Aorta (tissue), 5 donors: Measurements from ENCODE around the gene ADGRA1. TPM values are rescaled to one million over a fixed set of nuclear protein-coding genes. Genes with fewer than 3 reads are reported as not detected.
A peak's percentile ranks its signal among the peaks of the same experiment; 100 is the strongest.

ENCODE experiments used
- ATAC-seq: fragments of 200-7000 bp; cut with Tn5 transposase; one replicate; pipeline ENCODE4 v1.9.1; 2022; ENCODE audit warnings: moderate library complexity; ENCODE audit not compliant: low FRiP score
- DNase-seq, 2 donors: peaks; one replicate each; pipeline ENCODE4 v3.0.0-alpha.2; 2020
- H3K27ac ChIP-seq, 2 donors: one replicate each; pipeline ENCODE4 v1.5.1; 2013; ENCODE audit warnings: low read length in 2 of 2, mild to moderate bottlenecking in 2 of 2, moderate library complexity in 2 of 2, control low read depth in 1 of 2, inconsistent platforms in 1 of 2, low read depth in 1 of 2
- H3K27me3 ChIP-seq, 2 donors: one replicate each; pipeline ENCODE4 v1.6.1; 2013; ENCODE audit warnings: control low read depth in 1 of 2, low read length in 1 of 2, mild to moderate bottlenecking in 1 of 2, moderate library complexity in 1 of 2; ENCODE audit not compliant: insufficient read depth in 2 of 2, control insufficient read depth in 1 of 2
- H3K36me3 ChIP-seq, 2 donors: one replicate each; pipeline ENCODE4 v1.6.1; 2013; ENCODE audit warnings: control low read depth in 1 of 2, low read length in 1 of 2, mild to moderate bottlenecking in 1 of 2; ENCODE audit not compliant: insufficient read depth in 2 of 2, control insufficient read depth in 1 of 2
- H3K4me1 ChIP-seq, 2 donors: one replicate each; pipeline ENCODE4 v1.6.1; 2013; ENCODE audit warnings: low read length in 2 of 2, control low read depth in 1 of 2, mild to moderate bottlenecking in 1 of 2, moderate library complexity in 1 of 2; ENCODE audit not compliant: insufficient read depth in 2 of 2, control insufficient read depth in 1 of 2
- H3K4me3 ChIP-seq, 2 donors: one replicate each; pipeline ENCODE4 v1.5.1; 2013; ENCODE audit warnings: low read length in 2 of 2, control low read depth in 1 of 2, mild to moderate bottlenecking in 1 of 2
- H3K9me3 ChIP-seq: one replicate; pipeline ENCODE4 v1.6.1; 2013; ENCODE audit warnings: mild to moderate bottlenecking, low read length; ENCODE audit not compliant: control insufficient read depth
- WGBS, 2 donors: extraction: QIAGEN DNeasy Blood & Tissue Kit; methylation state at CpG; one replicate each; pipeline ENCODE4 v1.1.7; 2013; 5-methylcytosine and 5-hydroxymethylcytosine counted together
- intact Hi-C, 2 donors: fragments of 100-400 bp; cut with DNase I; formaldehyde crosslinking; loops; one replicate each; pipeline versions ENCODE4 v1.14.2 to v1.15.0; 2022
- polyA plus RNA-seq, 2 donors: library from polyadenylated mRNA; stranded (reverse); fragments of 200-250 nt; gene quantifications; one replicate each; pipeline ENCODE4 v1.2.3, GENCODE V29; 2013
- total RNA-seq, 2 donors: library from RNA; stranded (reverse); fragmentation: NEBNext Ultra II Directional; extraction: Animal tissue kit (Norgen Biotek cat#: 25700); gene quantifications; one replicate each; pipeline ENCODE4 v1.2.1, GENCODE V29; 2021
- donor health status: healthy with polysubstance abuse.
- donor health status: Bipolar disorder and iron deficiency.
- donor health status: DM: no; HTN: no; CAD: no.
- donor health status: DM: no; HTN: no; CAD: no.
- donor health status: DM: yes; HTN: yes; CAD: no.

ADGRA1 gene
- total and polyA plus RNA-seq, 4 donors = 0.20 TPM; not detected in 3

GRCh38 chr10:133094866-133095265 is 7.1 kb downstream of the ADGRA1 start:
- no peak overlapping the region for H3K4me3 ChIP-seq
- ATAC-seq (no peak), DNase-seq (no peak)
- no peak overlapping the region for H3K27ac ChIP-seq
- H3K9me3 ChIP-seq = no peaks in the 10 kb centered on the region
- H3K36me3 ChIP-seq = no peaks in the 10 kb centered on the region
- WGBS, 2 donors = 79 to 84% methylated on average over 17 of the region's 17 CpGs
- intact Hi-C loops = no loop called here
- H3K4me1 ChIP-seq = no peaks in the 10 kb centered on the region
- no peaks in the 10 kb centered on the region for H3K27me3 ChIP-seq

DNA sequence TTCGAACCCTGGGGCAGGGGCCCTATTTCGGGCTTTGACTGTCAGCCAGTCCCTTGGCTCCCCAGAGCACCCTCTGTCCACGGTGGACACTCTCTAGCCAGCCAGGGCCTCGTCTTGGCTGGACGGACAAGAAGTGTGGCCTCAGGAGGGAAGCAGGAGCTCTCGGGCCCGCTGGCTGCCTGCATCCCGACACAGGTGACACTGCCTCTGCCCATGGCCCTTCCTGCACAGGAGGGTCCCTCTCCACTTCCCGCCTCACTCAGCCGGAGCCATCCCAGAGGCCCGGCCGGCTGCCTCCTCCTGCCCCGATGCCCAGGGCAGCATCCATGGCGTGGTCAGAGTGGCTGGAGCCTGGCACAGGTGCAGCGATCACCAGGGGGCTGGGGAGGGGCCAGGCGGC is 7.9 kb downstream of the ADGRA1 start:
- H3K27me3 ChIP-seq = no peaks in the 10 kb centered on the region
- H3K36me3 ChIP-seq = no peaks in the 10 kb centered on the region
- DNase-seq (no peak), ATAC-seq (peak; percentile 5)
- H3K27ac ChIP-seq = no peak overlapping the region
- no peaks in the 10 kb centered on the region for H3K9me3 ChIP-seq
- no peaks in the 10 kb centered on the region for H3K4me1 ChIP-seq
- 85 to 89% methylated on average over 15 to 16 of the region's 16 CpGs for WGBS, 2 donors
- no peak overlapping the region for H3K4me3 ChIP-seq
- intact Hi-C loops = no loop called here

DNA sequence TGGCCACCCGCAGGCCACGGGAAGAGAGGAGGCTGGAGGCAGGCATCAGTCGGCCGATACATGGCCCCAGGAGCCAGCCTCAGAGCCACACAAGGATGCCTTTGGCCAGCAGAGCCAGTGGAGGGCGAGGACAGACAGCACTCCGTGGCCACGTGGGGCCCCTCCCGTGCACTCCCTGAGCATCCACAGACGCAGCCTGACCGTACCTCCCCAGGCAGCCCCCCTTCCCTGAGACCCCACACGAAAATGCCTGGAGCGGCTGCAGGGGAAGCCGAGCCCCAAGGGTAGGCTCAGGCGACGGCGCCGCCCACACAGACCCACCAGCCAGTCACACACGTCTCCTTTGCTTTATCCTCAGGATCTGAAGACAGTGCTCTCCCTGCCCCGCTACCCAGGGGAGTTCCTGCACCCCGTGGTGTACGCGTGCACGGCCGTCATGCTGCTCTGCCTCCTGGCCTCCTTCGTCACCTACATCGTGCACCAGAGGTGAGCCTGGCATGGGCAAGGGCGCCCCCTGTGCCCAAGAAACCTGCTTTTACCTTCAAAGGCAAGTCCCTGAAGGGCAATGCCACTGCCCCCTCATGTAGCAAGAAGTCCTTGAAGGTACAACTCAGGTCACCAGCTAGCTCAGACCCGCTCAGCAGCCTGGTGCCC is 9.0 kb downstream of the ADGRA1 start:
- DNase-seq (no peak), ATAC-seq (no peak)
- H3K36me3 ChIP-seq = no peaks in the 10 kb centered on the region
- H3K27me3 ChIP-seq = no peaks in the 10 kb centered on the region
- H3K4me3 ChIP-seq = no peak overlapping the region
- H3K4me1 ChIP-seq = no peaks in the 10 kb centered on the region
- WGBS, 2 donors = 40 to 41% methylated on average over 23 to 28 of the region's 28 CpGs
- no peaks in the 10 kb centered on the region for H3K9me3 ChIP-seq
- intact Hi-C loops = no loop called here
- H3K27ac ChIP-seq = no peak overlapping the region

- Histone ChIP-seq H3K4me3 (no peak overlapping the region), H3K27me3 (no peaks in the 10 kb centered on the region), H3K4me1 (no peaks in the 10 kb centered on the region), H3K27ac (no peak overlapping the region), H3K36me3 (no peaks in the 10 kb centered on the region), H3K9me3 (no peaks in the 10 kb centered on the region)
- ATAC-seq = no peak
- DNase-seq = no peak
- intact Hi-C loops = no loop called here
- 85% methylated on average over 18 of the region's 18 CpGs for WGBS, 2 donors
These were observed 9.7 kb downstream of the ADGRA1 start for GRCh38 chr10:133097418-133097817.

DNA sequence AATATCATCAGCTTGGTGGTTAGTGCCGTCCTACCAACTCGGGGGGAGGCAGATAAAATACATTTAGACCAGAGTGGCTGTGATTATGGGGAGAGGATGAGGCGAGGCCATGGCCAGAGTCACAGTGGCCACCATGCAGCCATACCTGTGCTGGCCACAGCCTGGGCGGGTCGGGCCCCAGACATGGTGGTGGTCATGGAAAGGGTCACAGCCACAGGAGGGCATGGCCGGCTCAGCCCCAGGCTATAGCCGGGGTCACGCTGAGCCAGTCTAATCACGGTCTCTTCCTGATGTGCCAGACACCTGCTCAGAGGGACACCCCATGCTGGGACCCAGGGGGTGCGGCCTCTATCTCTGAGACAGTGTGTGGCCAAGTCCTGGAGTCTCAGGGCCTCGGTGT is 10.2 kb downstream of the ADGRA1 start:
- Histone ChIP-seq H3K27ac (no peak overlapping the region), H3K27me3 (no peaks in the 10 kb centered on the region), H3K4me3 (no peak overlapping the region), H3K36me3 (no peaks in the 10 kb centered on the region), H3K9me3 (no peaks in the 10 kb centered on the region), H3K4me1 (no peaks in the 10 kb centered on the region)
- no peak for DNase-seq
- intact Hi-C loops = no loop called here
- 86 to 88% methylated on average over 11 of the region's 11 CpGs for WGBS, 2 donors
- ATAC-seq = no peak

GRCh38 chr10:133098426-133099124 is 10.9 kb downstream of the ADGRA1 start:
- no peak for DNase-seq
- Histone ChIP-seq H3K36me3 (no peaks in the 10 kb centered on the region), H3K27me3 (no peaks in the 10 kb centered on the region), H3K4me3 (no peak overlapping the region), H3K9me3 (no peaks in the 10 kb centered on the region), H3K4me1 (no peaks in the 10 kb centered on the region), H3K27ac (no peak overlapping the region)
- intact Hi-C loops = no loop called here
- no peak for ATAC-seq
- 75% methylated on average over 41 to 44 of the region's 44 CpGs for WGBS, 2 donors

DNA sequence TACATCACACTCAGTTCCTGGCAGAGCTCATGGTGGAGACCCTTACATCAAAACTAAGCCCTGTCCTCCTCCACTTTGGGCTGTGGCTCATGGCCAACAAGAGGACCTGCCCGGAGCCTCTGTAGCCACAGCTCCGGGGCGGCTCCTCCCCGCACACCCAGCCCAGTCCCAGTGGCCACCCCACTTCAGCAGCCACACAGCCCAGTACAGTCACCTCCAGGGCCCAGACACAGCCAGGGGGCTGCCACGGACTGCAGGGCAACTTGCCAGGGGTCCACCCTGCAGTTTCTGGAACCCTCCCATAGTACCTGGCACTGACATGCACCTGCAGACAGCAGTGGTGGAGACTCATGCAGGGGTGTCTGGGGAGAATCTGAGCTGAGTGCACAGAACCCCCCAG is 11.8 kb downstream of the ADGRA1 start:
- Histone ChIP-seq H3K27me3 (no peaks in the 10 kb centered on the region), H3K36me3 (no peaks in the 10 kb centered on the region), H3K4me1 (no peaks in the 10 kb centered on the region), H3K9me3 (no peaks in the 10 kb centered on the region), H3K27ac (no peak overlapping the region), H3K4me3 (no peak overlapping the region)
- 69 to 71% methylated on average over 5 of the region's 5 CpGs for WGBS, 2 donors
- no peak for ATAC-seq
- DNase-seq = no peak
- intact Hi-C loops = no loop called here

- Histone ChIP-seq H3K4me1 (no peaks in the 10 kb centered on the region), H3K4me3 (no peak overlapping the region), H3K9me3 (no peaks in the 10 kb centered on the region), H3K36me3 (no peaks in the 10 kb centered on the region), H3K27ac (no peak overlapping the region), H3K27me3 (no peaks in the 10 kb centered on the region)
- DNase-seq (no peak), ATAC-seq (no peak)
- 92% methylated on average over 24 of the region's 24 CpGs for WGBS, 2 donors
- intact Hi-C loops = no loop called here
These were observed 12.5 kb downstream of the ADGRA1 start for GRCh38 chr10:133100186-133100585.

- no peak for ATAC-seq
These were observed 13.1 kb downstream of the ADGRA1 start for GRCh38 chr10:133100706-133101415.

More at GRCh38 chr10:133100706-133101415, 13.1 kb downstream of the ADGRA1 start:
- 14% methylated on average over 35 to 37 of the region's 37 CpGs for WGBS, 2 donors
- Histone ChIP-seq H3K4me1 (no peaks in the 10 kb centered on the region), H3K27me3 (no peaks in the 10 kb centered on the region), H3K4me3 (no peak overlapping the region), H3K9me3 (no peaks in the 10 kb centered on the region), H3K27ac (no peak overlapping the region), H3K36me3 (no peaks in the 10 kb centered on the region)
- no peak for DNase-seq
- intact Hi-C loops = no loop called here
